Measurements from ENCODE around the gene TTF1. TPM values are rescaled to one million over a fixed set of nuclear protein-coding genes. Genes with fewer than 3 reads are reported as not detected.
A peak's percentile ranks its signal among the peaks of the same experiment; 100 is the strongest.

TTF1 gene
- polyA plus RNA-seq, 3 donors = 19.7 to 21.2 (median 20.2) TPM

DNA sequence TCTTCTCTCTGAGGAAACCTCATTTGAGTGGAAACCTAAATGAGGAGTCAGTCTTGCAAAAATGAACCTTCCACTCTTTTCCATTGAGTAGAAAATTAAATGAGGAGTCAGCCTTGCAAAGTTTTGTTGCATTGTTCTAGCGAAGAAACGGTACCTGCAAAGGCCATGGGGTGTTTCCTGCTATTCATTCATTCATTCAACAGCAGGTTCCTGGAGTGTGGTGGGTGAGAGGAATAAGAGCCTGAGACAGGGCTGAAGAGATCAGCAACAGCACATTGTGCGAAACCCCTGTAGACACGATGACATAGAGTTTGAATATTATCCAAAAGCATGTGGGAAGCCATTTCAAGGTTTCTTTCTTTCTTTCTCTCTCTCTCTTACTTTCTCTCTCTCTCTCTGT lies 37.2 kb downstream of the TTF1 start:
- no peak for DNase-seq (ENCODE audit: low read depth in 3 of 3, low spot score in 2 of 3)

DNA sequence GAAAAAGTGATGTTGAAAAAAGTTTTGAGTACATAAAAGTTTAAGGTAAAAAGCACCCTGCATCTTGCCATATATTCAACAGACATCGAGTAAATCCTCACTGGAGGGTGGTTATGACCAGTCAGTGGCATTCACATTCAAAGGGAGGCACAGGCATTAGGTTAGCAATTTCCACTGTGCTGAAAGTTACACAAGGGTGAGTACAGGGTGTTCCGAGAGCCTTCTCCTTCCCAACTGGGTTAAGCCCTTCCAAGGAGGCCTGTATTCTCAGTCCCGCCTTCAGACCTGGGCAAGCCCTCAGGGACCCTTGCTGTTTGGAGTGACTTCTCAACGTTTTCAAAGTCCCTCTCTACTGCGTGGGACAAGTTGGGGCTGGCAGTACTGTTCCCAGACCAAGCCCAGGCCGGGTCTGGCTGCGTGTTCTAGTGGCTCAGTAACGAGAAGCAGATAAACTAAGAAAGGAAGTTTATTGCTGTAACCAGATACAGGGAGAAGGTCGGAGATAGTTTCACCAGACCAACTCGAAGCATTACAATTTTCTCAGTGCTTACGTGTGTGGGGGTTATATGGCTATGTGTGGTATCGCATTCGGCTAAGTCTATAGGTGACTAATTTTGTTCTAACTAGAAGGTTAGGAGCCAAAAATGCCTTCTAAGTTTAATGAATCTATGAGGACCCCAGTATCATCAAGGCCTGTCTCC lies 38.9 kb downstream of the TTF1 start:
- no peak for DNase-seq (ENCODE audit: low read depth in 3 of 3, low spot score in 2 of 3)

DNA sequence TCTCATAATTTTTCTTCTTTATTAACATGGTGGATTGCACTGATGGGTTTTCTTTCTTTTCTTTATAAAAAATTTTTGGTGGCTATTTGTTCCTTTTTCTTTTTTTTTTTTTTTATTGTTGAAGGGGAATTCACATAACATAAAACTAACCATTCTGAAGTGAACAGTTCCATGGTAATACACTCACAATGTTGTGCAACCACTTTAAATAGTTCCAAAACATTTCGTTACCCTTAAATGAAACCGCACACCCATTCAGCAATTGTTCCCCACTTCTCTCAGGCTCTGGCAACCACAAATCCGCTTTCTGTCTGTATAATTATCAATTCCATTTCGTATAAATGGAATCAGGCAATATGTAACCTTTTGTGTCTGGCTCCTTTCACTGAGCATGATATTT lies 40.2 kb downstream of the TTF1 start:
- no peak for DNase-seq (ENCODE audit: low read depth in 3 of 3, low spot score in 2 of 3)

DNA sequence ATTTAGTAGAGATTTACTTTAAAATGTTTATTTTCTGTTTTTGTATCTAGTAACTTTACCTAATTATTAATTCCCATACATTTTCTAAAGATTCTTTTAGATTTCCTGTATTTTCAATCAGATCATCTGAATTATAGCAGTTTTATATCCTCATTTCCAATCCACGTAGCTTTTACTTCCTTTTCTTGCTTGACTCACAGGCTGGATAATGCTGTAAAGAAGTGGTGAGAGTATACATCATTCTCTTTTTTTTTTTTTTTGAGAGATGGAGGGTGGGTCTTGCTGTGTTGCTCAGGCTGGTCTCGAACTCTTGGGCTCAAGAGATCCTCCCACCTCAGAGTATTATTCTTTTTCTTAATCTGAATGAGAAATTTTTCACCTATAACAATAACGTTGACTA lies 40.7 kb downstream of the TTF1 start:
- no peak for DNase-seq (ENCODE audit: low read depth in 3 of 3, low spot score in 2 of 3)

DNA sequence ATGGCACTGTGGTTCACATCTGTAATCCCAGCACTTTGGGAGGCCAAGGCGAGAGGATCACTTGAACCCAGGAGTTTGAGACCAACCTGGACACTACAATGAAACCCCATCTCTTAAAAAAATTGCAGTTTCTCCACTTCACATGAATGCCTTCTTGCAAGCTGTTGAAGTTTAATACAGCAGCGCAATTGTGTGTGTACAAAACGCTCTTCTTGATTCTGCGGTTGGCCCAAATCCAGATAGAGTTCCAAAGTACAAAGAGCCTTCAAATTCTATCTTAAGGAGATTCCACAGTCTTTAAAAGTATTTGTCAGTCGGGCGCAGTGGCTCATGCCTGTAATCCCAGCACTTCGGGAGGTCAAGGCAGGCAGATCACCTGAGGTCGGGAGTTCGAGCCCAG lies 42.6 kb downstream of the TTF1 start:
- no peak for DNase-seq (ENCODE audit: low read depth in 3 of 3, low spot score in 2 of 3)

DNA sequence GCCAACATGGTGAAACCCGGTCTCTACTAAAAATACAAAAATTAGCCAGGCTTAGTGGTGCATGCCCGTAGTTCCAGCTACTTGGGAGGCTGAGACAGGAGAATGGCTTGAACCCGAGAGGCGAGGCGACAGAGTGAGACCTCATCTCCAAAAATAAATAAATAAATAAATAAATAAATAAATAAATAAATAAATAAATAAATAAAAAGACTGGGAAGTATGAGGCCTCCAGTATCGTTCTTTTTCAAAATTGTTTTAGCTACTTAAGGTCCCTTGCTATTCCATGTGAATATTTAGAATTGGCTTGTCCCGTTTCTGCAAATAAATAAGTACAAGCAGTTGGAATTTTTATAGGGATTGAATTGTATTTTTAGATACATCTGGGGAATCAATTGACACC lies 48.9 kb downstream of the TTF1 start:
- DNase-seq (ENCODE audit: low read depth in 3 of 3, low spot score in 2 of 3) = no peak

DNA sequence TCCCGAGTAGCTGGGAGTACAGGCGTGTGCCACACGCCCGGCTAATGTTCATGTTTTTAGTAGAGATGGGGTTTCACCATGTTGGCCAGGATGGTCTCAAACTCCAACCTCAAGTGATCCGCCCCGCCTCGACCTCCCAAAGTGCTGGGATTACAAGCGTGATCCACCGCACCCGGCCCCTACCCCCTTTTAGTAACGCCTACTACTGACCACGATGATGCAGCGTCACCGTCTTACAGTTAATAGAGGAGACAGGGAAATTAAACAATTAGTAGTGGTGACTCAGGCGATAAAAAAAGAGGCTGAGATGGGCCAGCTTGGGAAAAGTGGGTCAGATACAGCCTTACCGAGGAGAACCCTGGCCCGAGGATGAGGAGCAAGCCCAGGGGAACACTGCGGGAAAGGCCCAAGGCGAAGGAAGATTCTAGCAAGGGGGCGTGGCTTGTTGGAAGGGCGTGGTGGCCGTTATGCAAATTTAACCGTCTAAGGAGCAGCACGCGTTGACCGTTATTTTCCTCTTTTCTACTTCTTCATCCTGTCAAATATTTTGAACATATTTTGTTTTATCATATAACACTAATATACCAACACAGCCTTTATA lies 50.2 kb downstream of the TTF1 start:
- no peak for DNase-seq (ENCODE audit: low read depth in 3 of 3, low spot score in 2 of 3)

DNA sequence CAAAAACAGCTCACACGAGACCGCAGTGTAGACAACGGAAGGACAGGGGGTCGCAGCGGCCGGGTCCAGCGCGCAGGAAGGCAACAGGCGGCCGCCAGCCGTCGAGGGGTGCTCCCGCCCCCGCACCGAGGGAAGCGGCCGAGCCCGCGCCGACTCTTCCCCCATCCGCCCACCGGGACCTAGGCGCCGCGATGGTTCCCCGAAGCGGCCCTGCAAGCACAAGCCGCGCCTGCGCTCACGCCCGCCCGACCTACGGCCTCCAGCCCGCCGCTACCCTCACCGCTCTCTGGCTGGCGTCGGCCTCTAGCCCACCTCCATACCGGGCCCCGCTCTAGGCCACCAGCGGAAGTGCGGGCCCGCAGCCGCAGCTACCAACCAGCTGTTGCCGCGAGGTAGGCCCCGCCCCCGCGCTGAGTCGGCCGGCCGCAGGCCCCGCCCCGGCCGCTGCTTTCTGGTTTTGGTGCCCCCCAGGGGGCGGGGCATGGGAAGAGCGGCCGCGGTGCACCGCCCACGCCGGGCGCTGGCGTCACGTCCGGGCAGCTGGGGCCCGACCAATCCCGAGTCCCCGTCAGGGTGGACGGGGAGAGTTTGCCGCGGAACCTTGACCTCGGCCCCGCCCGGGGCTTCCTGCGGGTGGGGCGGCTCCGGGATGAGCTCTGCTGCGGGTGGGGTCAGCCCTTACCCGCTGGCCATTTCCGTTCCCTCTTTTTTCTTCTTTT lies 51.8 kb downstream of the TTF1 start, which contains the start of gene SETX:
TSS of gene SETX (minus strand) at position 350 of the 719 bp plus-strand sequence. CDS start 5,558 bp downstream, outside the sequence.
- DNase-seq (ENCODE audit: low read depth in 3 of 3, low spot score in 2 of 3) = peak; percentile 83 to 96 (median 95)

DNA sequence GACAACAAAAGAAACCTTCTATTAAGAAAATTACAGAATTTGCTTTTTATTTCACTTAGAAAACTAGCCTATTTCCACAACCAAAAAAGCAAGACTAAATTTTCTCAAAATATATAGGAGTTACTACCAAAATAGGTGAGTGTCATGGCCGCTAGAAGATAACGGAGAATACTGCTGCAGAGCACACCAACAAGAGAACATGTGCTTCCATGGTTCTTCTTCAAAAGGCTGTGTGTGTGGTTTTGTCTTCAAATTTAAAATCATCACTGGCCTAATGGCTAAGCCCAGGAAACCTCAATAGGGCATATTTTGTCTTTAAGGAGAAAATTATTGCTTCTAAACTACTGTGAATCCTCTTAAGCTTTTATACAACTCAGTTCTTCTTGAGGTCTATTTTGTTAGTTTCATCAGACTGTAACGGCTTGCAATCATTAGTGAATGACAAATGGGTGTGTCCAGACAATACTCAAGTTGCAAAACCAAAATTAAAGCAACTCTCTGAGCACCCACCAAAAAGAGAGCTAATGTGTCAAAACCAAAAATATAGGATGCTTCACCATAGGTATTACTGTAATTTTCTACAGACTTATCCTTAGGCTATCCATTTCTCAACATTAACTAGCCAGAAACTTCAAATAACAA lies 55.1 kb downstream of the TTF1 start:
- DNase-seq (ENCODE audit: low read depth in 3 of 3, low spot score in 2 of 3) = no peak

DNA sequence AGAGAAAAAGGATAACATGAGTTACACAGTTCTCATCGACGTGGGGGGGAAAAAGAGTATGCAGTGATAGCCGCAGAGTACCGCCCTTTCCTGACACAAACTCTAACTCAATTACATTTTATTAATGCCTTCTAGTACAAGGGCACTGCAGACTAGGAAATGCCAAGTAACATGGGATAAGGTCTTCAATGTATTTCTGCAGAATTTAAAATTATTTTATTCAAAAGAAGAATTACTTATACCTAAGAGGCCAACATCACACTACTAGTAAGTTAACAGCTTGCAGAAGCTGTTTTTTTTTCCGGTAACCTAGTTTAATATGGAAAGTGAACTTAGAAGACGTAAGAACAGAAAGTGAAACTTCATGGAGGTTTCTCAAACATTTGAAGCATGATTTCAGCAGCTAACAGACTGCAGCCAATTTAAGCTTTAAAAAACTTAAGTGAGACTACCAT lies 55.8 kb downstream of the TTF1 start:
- no peak for DNase-seq (ENCODE audit: low read depth in 3 of 3, low spot score in 2 of 3)

DNA sequence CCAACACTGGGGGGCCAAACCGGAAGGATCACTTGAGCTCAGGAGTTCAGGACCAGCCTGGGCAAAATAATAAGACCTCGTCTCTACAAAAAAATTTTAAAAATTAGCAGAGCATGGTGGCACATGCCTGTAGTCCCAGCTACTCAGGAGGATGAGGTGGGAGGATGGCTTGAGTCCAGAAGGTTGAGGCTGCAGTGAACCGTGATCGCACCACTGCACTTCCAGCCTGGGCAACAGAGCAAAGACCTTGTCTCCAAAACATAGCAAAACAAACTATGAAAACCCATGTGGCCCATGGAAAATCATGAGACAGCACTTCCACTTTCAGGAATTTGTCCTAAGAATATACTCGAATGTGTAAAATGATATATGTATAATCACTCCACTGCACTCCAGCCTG lies 58.0 kb downstream of the TTF1 start:
- no peak for DNase-seq (ENCODE audit: low read depth in 3 of 3, low spot score in 2 of 3)

DNA sequence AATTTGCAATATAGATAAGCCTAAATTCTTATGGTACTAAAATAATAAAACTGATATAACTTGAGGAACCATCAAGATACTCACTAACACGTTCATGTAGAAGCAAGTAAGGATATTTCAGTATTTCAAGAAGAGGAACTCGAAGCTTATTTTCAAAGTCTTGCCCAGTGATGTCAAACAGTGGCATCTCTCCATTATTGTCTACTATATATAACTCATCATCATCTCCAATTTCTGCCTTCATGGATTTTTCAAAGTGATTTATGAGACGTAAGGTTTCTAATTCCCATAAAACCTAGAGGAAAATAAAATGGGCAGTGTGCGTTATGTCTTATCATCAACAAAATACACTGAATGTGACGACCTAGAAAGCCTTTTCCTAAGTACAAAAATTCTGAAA lies 60.5 kb downstream of the TTF1 start:
- DNase-seq (ENCODE audit: low read depth in 3 of 3, low spot score in 2 of 3) = no peak

DNA sequence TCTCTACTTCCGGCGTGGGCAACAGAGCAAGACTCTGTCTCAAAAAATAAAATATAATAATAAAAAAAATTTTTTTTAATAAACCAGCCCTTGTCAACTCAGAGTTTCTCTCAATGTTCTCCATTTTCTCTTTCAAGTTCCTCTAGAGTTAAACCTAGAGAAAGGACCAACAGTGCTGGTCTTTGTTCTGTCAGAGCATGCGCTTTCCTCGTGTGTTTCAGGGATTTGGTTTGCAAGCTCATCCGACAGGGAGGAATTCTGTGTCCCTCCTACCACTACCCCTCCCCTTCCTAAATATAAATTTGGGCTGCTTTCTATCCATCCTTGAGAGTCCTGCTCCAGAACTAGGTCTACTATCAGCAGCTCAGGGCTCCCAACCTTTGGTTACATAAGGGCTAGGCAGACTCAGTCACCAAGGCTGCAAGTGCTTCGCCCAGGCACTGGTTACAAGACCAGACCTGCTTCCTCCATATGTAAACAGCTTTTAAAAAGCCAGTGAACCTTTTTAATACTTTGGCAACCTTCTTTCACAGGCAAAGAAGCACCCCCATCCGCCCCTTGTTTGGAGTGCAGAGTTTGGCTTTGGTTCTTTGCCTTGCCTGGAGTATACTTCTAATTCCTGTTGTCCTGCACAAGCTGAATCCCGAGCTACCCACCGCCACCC lies 65.3 kb downstream of the TTF1 start:
- DNase-seq (ENCODE audit: low read depth in 3 of 3, low spot score in 2 of 3) = no peak

DNA sequence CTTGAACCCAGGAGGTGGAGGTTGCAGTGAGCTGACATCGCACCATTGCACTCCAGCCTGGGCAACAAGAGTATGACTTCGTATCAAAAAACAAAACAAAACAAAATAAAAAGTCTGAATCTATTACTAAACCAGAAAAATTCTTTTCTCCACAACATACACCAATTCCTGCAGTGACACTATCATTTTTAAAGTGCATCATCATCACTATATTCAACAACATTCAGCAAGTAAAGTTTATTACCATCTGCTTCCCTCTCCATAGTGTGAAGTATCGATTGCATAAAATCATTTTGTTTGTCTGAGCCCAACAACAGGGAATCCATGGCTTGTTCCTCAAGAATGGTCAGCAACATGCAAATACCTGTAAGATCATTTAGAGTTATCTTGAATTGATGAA lies 72.3 kb downstream of the TTF1 start:
- DNase-seq (ENCODE audit: low read depth in 3 of 3, low spot score in 2 of 3) = no peak

DNA sequence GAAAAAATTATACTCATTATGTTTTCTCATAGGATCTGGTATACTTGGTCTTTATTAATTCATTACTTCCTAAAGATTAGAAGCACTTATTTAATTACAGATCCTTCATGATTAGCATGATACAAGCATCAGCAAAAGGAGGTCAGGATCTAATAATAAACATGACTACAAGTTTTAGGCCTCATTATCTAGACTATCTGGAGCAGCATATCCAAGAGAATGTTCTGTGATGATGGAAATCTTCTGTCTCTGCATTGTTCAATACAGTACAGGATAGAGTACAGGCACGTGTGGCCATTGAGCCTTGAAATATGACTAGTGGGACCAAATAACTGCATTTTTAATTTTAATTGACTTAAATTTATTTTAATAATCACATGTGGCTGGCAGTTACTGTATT lies 73.1 kb downstream of the TTF1 start:
- DNase-seq (ENCODE audit: low read depth in 3 of 3, low spot score in 2 of 3) = no peak

DNA sequence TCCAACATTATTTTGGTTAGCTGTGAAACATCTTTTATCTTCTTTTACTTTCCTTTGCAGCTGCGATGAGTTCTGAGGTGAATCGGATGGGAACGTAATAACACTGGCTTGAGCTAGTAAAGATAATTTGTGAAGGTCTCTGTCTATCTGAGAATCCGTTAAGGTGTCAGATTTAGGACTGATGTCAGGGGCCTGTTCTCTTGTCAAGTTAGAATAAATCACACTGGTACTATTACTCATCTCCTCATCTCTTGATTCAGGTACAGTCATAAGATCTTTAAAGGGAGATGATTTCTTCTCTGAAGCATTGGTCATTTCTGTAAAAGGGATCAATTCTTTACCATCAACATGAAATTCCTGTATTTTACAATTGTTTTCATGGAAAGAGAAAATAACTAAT lies 78.1 kb downstream of the TTF1 start:
- DNase-seq (ENCODE audit: low read depth in 3 of 3, low spot score in 2 of 3) = no peak

DNA sequence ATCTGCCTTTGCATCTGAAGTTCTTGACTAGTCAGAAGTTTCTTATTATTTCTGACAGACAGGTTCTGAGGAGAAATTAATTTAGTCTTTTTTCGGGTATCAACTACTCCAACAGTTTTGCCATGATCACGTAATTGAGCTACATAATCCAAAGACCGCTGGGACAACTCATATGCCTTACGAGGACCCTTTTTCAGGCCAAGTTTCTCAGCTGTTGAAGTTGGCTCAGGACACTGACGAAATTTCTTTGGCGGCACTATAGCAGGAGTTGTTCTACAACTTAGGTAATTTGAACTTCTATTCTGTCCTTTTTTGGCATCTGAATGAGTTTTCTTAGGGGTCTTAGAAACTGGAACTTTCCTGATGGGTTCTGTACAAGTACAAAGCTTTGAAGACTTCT lies 79.1 kb downstream of the TTF1 start:
- DNase-seq (ENCODE audit: low read depth in 3 of 3, low spot score in 2 of 3) = no peak
